ENCODE results near the gene KRT7. TPM values are rescaled to one million over a fixed set of nuclear protein-coding genes. Genes with fewer than 3 reads are reported as not detected.

KRT7 gene
- total RNA-seq, 1 experiment from 2014 or later, result 3,783 TPM

GRCh38 chr12:52270541-52271070 is 37.6 kb downstream of the KRT7 start:
- Histone ChIP-seq H3K27ac (no peak overlapping the region), H3K9me2 (ENCODE audit: insufficient read depth) (no peaks in the 10 kb centered on the region), H3F3A (ENCODE audit: insufficient read depth, low read depth) (no peaks in the 10 kb centered on the region), H3K9me3 (ENCODE audit: insufficient read depth, low read depth) (no peaks in the 10 kb centered on the region), H3K36me3 (ENCODE audit: low read depth) (no peaks in the 10 kb centered on the region), H3K27me3 (ENCODE audit: insufficient read depth, low read depth) (no peaks in the 10 kb centered on the region), H3K4me1 (replicated peaks; ENCODE audit: insufficient read depth) (no peaks in the 10 kb centered on the region), H4K20me1 (ENCODE audit: insufficient read depth) (no peaks in the 10 kb centered on the region), H3K4me3 (no peak overlapping the region), H2AFZ (no peak overlapping the region), H3K79me2 (ENCODE audit: low read depth) (no peaks in the 10 kb centered on the region), H3K4me2 (no peak overlapping the region)
- intact Hi-C loops (cut with micrococcal nuclease; ENCODE audit: unreplicated experiment), result no loop called here
- POLR2A ChIA-PET (ENCODE audit: unreplicated experiment), result interaction anchor here (0.6 kb wide), 1 partner anchor 33 kb away, joined by 6 read pairs; no protein-coding TSS in a partner anchor
- TF ChIP-seq CTCF (conservative IDR thresholded peaks at IDR 0.05) (no peak), EZH2 (IDR thresholded peaks at IDR 0.05; ENCODE audit: low read depth) (no peak)
- no peak for DNase-seq
- CTCF ChIA-PET, result interaction anchor here (0.6 to 0.7 kb wide), 2 partner anchors 68 to 101 kb away, joined by 3 to 5 read pairs; no protein-coding TSS in a partner anchor
- BruUV-seq (replicated peaks), result no TSS peak

GRCh38 chr12:52271158-52271557 is 38.1 kb downstream of the KRT7 start:
- ChIA-PET CTCF (no interaction called here), POLR2A (ENCODE audit: unreplicated experiment) (interaction anchor here (0.6 kb wide), 2 partner anchors 33 to 115 kb away, joined by 4 to 6 read pairs; no protein-coding TSS in a partner anchor)
- Histone ChIP-seq H3K4me3 (no peak overlapping the region), H3K79me2 (ENCODE audit: low read depth) (no peaks in the 10 kb centered on the region), H3K36me3 (ENCODE audit: low read depth) (no peaks in the 10 kb centered on the region), H3K27ac (no peak overlapping the region), H3K9me3 (ENCODE audit: insufficient read depth, low read depth) (no peaks in the 10 kb centered on the region), H4K20me1 (ENCODE audit: insufficient read depth) (no peaks in the 10 kb centered on the region), H2AFZ (no peak overlapping the region), H3K4me2 (no peak overlapping the region), H3K9me2 (ENCODE audit: insufficient read depth) (no peaks in the 10 kb centered on the region), H3K27me3 (ENCODE audit: insufficient read depth, low read depth) (no peaks in the 10 kb centered on the region), H3K4me1 (replicated peaks; ENCODE audit: insufficient read depth) (no peaks in the 10 kb centered on the region), H3F3A (ENCODE audit: insufficient read depth, low read depth) (no peaks in the 10 kb centered on the region)
- intact Hi-C loops (cut with micrococcal nuclease; ENCODE audit: unreplicated experiment), result no loop called here
- no peak for TF ChIP-seq CTCF (conservative IDR thresholded peaks at IDR 0.05)
- TF ChIP-seq EZH2 (IDR thresholded peaks at IDR 0.05; ENCODE audit: low read depth), result no peak
- BruUV-seq (replicated peaks), result no TSS peak
- DNase-seq, result no peak

DNA sequence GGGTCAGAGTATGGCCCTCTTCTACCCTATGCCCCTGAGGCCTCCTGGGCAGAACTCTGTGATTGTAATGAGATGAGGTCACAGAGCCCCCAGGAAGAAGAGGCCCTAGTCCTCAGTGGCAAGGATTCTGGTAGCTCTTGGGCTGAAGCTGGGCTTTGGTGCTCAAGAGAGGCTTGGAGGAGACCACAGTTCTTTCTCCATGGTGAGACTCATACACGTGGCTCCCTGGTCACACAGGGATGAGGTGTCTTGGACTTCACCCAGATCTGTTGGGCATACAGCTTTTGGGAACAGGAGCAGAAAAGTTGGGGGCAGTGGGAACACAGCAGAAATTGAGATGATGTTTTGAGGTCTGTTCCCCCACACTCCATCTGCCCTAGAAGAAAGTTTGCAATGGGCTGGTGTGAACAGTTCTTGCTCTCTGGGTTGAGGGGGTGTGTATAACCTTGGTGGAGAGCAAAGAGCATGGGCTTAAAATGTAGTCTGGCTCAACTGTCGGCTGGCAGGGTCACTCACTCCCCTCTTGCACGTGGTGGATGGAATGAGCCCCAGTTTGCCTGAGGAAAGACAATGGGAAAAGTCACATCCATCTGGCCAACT is 41.6 kb downstream of the KRT7 start, which contains the start of gene KRT86:
Gene KRT86 (plus strand): TSS at position 125 of the 600 bp plus-strand sequence. CDS start 27,272 bp downstream, outside the sequence.
- H3K4me1 ChIP-seq (replicated peaks; ENCODE audit: insufficient read depth), result peaks cover 29% of the 10 kb centered on the region
- TF ChIP-seq EZH2 (IDR thresholded peaks at IDR 0.05; ENCODE audit: low read depth), result no peak
- no peak for TF ChIP-seq CTCF (conservative IDR thresholded peaks at IDR 0.05)
- DNase-seq, result no peak
- H3K27me3 ChIP-seq (ENCODE audit: insufficient read depth, low read depth), result no peaks in the 10 kb centered on the region
- H3K4me2 ChIP-seq, result no peak within 1 kb of the TSS
- no TSS peak for BruUV-seq (replicated peaks)
- H4K20me1 ChIP-seq (ENCODE audit: insufficient read depth), result no peaks in the 10 kb centered on the region
- peaks cover 18% of the 10 kb centered on the region for H3F3A ChIP-seq (ENCODE audit: insufficient read depth, low read depth)
- no peak within 1 kb of the TSS for H2AFZ ChIP-seq
- intact Hi-C loops (cut with micrococcal nuclease; ENCODE audit: unreplicated experiment), result no loop called here
- ChIA-PET CTCF (no interaction called here), POLR2A (ENCODE audit: unreplicated experiment) (no interaction called here)
- H3K9me2 ChIP-seq (ENCODE audit: insufficient read depth), result no peaks in the 10 kb centered on the region
- no peaks in the 10 kb centered on the region for H3K79me2 ChIP-seq (ENCODE audit: low read depth)
- H3K4me3 ChIP-seq, result no peak within 1 kb of the TSS
- no peaks in the 10 kb centered on the region for H3K9me3 ChIP-seq (ENCODE audit: insufficient read depth, low read depth)
- H3K36me3 ChIP-seq (ENCODE audit: low read depth), result no peaks in the 10 kb centered on the region
- no peak within 1 kb of the TSS for H3K27ac ChIP-seq
